NCI-H1694 (cell line): ENCODE results near the gene CITED2.

Experiments used
- DNase-seq: peaks from one replicate; lab custom pipeline; 2025; lab: John Stamatoyannopoulos, UW

CITED2 gene

DNA sequence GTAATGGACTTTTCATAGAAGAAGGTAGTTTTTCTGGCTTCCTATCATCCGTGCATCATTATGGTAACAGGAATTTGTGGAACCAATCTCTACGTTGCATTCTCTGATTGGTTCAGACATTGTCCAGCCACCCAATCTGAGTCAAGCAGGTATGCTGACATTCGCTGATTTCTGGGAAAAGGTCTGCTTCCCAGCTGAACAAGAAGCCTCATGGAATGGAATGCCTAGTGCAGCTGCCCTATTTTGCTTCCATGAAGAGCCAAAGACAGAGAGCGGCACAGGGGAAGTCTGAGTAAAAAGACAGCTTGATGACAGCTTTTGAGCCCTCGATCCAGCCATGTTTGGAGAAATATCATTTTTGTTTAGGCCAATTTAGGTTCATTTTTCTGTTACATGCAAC, 44.1 kb downstream of the CITED2 start:
- no peak for DNase-seq

DNA sequence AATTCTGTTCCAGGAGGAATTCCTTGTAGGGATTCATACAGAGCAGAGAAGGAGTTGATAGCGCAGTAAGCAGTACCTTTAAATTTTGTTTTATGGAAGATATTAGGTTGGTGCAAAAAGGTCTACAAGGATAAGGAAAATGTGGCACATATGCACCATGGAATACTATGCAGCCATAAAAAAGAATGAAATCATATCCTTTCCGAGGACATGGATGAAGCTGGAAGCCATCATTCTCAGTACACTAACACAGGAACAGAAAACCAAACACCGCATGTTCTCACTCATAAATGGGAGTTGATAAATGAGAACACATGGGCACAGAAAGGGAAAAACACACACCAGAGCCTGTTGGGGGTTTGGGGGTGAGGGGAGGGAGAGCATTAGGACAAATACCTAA, 45.2 kb downstream of the CITED2 start:
- DNase-seq: no peak

DNA sequence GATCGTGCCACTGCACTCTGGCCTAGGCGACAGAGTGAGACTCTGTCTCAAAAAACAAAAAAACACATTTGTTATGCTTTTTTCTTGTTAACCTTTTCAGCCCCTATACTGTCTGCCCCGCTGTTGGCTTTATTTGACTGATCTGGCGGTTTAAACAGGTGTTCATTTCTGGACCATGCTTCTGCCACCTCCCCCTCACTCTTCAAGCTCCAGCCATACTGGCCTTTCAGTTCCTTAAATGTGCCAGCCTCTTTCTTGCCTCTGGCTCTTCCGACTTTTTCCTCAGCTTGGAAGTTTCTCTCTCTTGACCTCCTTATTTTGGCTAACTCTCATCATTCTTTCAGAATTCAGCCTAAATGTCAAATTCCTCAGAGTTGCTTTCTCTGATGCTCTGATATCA, 47.4 kb downstream of the CITED2 start:
- DNase-seq: no peak

DNA sequence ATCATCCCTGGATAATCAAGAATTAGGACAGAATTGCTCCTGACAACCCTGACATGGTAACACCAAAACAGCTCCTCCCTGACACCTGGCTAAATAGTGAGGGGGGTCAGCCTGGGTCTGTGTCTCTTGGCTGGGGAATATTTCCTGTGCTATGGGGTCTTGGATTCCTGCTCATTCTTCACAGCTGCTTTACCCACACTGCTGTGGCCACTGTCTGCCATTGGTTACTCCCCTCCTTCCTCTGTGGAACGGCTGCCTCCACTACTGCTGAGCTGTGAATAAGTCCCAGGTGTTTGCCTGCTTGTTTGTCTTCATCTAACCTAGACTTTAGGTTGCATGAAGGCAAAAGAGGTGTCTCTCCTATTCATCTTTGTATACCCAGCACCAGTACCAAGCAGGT, 48.8 kb downstream of the CITED2 start:
- no peak for DNase-seq

DNA sequence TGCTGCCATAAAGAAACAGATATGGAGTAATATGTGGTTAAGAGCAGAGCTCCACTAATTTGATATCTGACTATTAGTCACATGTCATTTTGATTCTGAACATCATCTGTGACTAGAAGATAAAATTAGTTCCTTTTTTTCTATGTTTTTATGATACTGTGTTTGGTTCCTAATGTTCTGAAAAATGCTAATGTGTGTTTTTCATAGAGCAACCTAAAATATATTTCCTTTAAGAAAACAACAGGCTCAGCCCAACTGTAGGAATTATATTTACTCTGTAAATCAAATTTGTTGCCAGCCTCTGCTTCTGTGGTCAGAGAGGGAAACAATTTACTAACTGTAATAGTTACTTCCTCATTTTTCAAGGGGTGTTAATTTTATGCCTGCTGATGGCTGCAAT, 49.3 kb downstream of the CITED2 start:
- DNase-seq: no peak

DNA sequence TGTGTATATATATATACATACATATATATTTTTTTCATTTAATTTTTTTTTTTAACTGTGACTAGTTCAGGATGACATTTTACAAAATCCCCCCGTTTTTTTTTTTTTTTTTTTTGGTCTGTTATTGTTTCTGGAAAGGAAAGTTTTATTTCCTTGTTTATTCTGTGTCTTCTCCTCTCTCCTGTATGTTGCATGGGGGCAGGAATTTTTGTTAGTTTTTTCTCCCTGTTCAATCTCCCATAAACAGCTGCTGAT, 50.2 kb downstream of the CITED2 start:
- DNase-seq: no peak

DNA sequence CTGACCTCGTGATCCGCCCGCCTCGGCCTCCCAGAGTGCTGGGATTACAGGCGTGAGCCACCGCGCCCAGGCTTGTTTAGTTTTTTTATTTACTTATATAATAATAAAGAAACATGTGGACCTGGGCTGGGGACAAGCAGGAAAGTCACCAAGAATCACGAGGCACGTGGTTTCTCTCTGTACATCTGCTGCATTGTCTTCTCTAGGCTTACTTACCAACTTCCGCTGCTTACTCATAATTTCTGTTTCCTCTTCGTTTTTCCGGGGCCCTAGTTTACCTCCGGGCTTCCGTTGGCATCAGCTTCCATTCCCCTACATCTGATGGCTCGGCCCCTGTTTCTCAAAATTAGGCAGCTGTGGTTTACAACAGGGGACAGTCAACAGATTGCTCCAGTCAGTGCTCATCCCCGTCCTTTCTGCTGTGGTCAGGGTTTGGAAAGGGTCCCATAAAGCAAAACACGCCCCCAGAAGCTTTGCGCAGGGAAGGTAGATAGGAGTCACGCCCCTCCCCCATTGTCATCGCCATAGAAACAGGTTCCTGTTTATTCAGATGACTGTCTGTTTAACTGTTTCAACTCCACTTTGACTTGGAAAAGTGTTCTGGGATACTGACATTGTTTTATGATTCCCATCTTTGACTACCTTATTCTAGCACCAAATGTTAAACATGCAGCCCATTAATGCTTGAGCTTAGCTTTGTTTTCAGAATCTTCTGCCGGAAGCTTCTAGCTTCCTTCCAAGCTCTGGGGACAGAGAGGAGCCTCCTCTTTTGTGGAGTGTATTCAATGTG, 50.7 kb downstream of the CITED2 start:
- DNase-seq: no peak
